Body of pancreas (tissue), 4 donors: Measurements from ENCODE around the gene RBM20. TPM values are rescaled to one million over a fixed set of nuclear protein-coding genes. Genes with fewer than 3 reads are reported as not detected.

ENCODE experiments used
- ATAC-seq: fragments of 150-250 bp; one replicate; pipeline ENCODE4 v1.9.1; 2016
- DNase-seq, 4 donors: peaks; one replicate each; pipeline ENCODE4 v3.0.0-alpha.2; 2019
- H3K27ac ChIP-seq, 4 donors: fragments of 200-600 bp; sonication (generic); 1 replicate in 3 of 4; 2 replicates in 1 of 4; pipeline versions ENCODE4 v1.5.1 to v1.6.1; 2016 to 2019; ENCODE audit warnings: mild to moderate bottlenecking in 1 of 4, mixed read lengths in 1 of 4, moderate library complexity in 1 of 4
- H3K27me3 ChIP-seq, 2 donors: fragments of 200-600 bp; sonication (generic); one replicate each; pipeline ENCODE4 v1.6.0; 2016; ENCODE audit warnings: mild to moderate bottlenecking in 1 of 2
- H3K36me3 ChIP-seq, 2 donors: fragments of 200-600 bp; sonication (generic); replicated peaks in 1 of 2; 2 replicates each; pipeline ENCODE4 v1.5.1; 2016; ENCODE audit warnings: low read depth in 2 of 2; ENCODE audit not compliant: insufficient read depth in 1 of 2
- H3K4me1 ChIP-seq: fragments of 200-600 bp; sonication (generic); one replicate; pipeline ENCODE4 v1.6.0; 2016
- H3K4me3 ChIP-seq, 2 donors: fragments of 200-600 bp; sonication (generic); 1 replicate in 1 of 2; 2 replicates in 1 of 2; pipeline ENCODE4 v1.5.1; 2016 to 2019
- H3K9me3 ChIP-seq, 3 donors: fragments of 200-600 bp; sonication (generic); 1 replicate in 2 of 3; 2 replicates in 1 of 3; pipeline ENCODE4 v1.5.1; 2016
- CTCF ChIP-seq, 7 experiments: fragments of 450-650 bp in 4 of 7; fragments of 200-600 bp in 3 of 7; sonication (generic) in 3 of 7; IDR thresholded peaks; one replicate each; pipeline ENCODE4 v1.5.1; 2016 to 2019; ENCODE audit warnings: antibody characterized with exemption in 7 of 7
- POLR2A ChIP-seq, 3 donors: fragments of 450-650 bp; IDR thresholded peaks; one replicate each; pipeline ENCODE4 v1.6.1; 2016; ENCODE audit warnings: antibody characterized with exemption in 3 of 3, mild to moderate bottlenecking in 2 of 3
- WGBS, 2 donors: methylation state at CpG; one replicate each; pipeline ENCODE4 v1.1.5; 2017; 5-methylcytosine and 5-hydroxymethylcytosine counted together
- intact Hi-C: fragments of 100-400 bp; cut with DNase I; formaldehyde crosslinking; loops from one replicate; pipeline ENCODE4 v1.15.1; 2023
- total RNA-seq, 2 donors: library from RNA; depleted of rRNA; stranded (reverse); fragments of >200 nt; gene quantifications; one replicate each; pipeline ENCODE4 v1.1.0, GENCODE V29; 2016

Gene RBM20
- total RNA-seq, 2 donors from 2014 or later = 14.5 to 39.4 TPM

GRCh38 chr10:110853921-110854605 is 209.9 kb downstream of the RBM20 start:
- DNase-seq (no peak), ATAC-seq (no peak)
- Histone ChIP-seq H3K27ac (peak overlapping the region; percentile 34 to 96 (median 77)), H3K36me3 (no peaks in the 10 kb centered on the region), H3K27me3 (no peaks in the 10 kb centered on the region), H3K4me3 (no peak overlapping the region), H3K4me1 (peaks cover 84% of the 10 kb centered on the region), H3K9me3 (no peaks in the 10 kb centered on the region)
- TF ChIP-seq POLR2A (IDR thresholded peaks at IDR 0.05) = no peak
- no peak for TF ChIP-seq CTCF (IDR thresholded peaks at IDR 0.05)
- intact Hi-C loops = no loop called here

GRCh38 chr10:110857265-110858171 is 213.4 kb downstream of the RBM20 start:
- Histone ChIP-seq H3K27me3 (no peaks in the 10 kb centered on the region), H3K9me3 (no peaks in the 10 kb centered on the region), H3K27ac (peak overlapping the region; percentile 76 to 95 (median 90)), H3K36me3 (no peaks in the 10 kb centered on the region), H3K4me3 (no peak overlapping the region), H3K4me1 (peaks cover 84% of the 10 kb centered on the region)
- 11 to 19% methylated on average over 10 to 12 of the region's 12 CpGs for WGBS, 2 donors
- peak; percentile 85 to 96 (median 90) for DNase-seq
- peak; percentile 81 for ATAC-seq
- TF ChIP-seq CTCF (IDR thresholded peaks at IDR 0.05) (peak in 4 of 7 experiments; percentile 31 to 44 (median 34)), POLR2A (IDR thresholded peaks at IDR 0.05) (peak in 2 of 3 donors; percentile 79 to 87)
- intact Hi-C loops = no loop called here

- ATAC-seq = peak; percentile 2
- Histone ChIP-seq H3K4me1 (peaks cover 82% of the 10 kb centered on the region), H3K27me3 (no peaks in the 10 kb centered on the region), H3K36me3 (no peaks in the 10 kb centered on the region), H3K9me3 (no peaks in the 10 kb centered on the region), H3K4me3 (no peak overlapping the region), H3K27ac (peak overlapping the region; percentile 88 to 95 (median 92))
- no peak for DNase-seq
- TF ChIP-seq CTCF (IDR thresholded peaks at IDR 0.05) (no peak), POLR2A (IDR thresholded peaks at IDR 0.05) (no peak)
- intact Hi-C loops = no loop called here
- 14 to 21% methylated on average over 1 of the region's 1 CpG for WGBS, 2 donors
Observed at GRCh38 chr10:110858297-110858934, 214.3 kb downstream of the RBM20 start.

GRCh38 chr10:110859206-110859972 is 215.3 kb downstream of the RBM20 start:
- peaks cover 77% of the 10 kb centered on the region for H3K4me1 ChIP-seq
- 38 to 46% methylated on average over 5 to 6 of the region's 6 CpGs for WGBS, 2 donors
- peak; percentile 61 to 88 (median 88) for TF ChIP-seq POLR2A (IDR thresholded peaks at IDR 0.05)
- TF ChIP-seq CTCF (IDR thresholded peaks at IDR 0.05) = peak in 1 of 7 experiments; percentile 8
- intact Hi-C loops = no loop called here
- DNase-seq = peak; percentile 90 to 95 (median 94)
- no peaks in the 10 kb centered on the region for H3K36me3 ChIP-seq
- no peaks in the 10 kb centered on the region for H3K27me3 ChIP-seq
- H3K27ac ChIP-seq = peak overlapping the region; percentile 88 to 95 (median 92)
- H3K9me3 ChIP-seq = no peaks in the 10 kb centered on the region
- ATAC-seq = peak; percentile 74
- no peak overlapping the region for H3K4me3 ChIP-seq
